ENCODE measurements around the gene BCR. TPM values are rescaled to one million over a fixed set of nuclear protein-coding genes. Genes with fewer than 3 reads are reported as not detected.

The BCR gene
- total RNA-seq, 1 donor from 2014 or later = 78.3 TPM

DNA sequence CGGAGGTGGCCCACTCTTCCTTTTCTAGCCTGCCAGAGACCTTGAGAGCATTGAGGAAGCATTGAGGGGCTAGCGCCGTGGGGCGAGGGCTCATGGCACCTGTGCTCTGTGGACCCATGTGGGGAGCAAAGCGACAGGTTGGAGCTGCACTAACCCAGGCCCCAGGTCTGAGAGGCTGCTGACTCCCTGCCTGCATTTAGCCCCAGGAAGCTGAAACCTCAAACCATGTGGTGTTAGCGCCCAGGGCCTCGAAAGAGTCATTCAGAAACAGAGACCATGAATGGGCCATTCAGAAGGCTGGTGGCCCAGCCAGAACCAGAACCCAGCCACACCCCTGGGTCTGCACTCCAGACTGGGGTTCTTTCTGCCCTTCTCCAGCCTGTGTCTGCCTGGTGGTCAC, 88.6 kb downstream of the BCR start:
- no peak overlapping the region for H3K27ac ChIP-seq
- H3K4me3 ChIP-seq = no peak overlapping the region
- TF ChIP-seq, protein P1, sequence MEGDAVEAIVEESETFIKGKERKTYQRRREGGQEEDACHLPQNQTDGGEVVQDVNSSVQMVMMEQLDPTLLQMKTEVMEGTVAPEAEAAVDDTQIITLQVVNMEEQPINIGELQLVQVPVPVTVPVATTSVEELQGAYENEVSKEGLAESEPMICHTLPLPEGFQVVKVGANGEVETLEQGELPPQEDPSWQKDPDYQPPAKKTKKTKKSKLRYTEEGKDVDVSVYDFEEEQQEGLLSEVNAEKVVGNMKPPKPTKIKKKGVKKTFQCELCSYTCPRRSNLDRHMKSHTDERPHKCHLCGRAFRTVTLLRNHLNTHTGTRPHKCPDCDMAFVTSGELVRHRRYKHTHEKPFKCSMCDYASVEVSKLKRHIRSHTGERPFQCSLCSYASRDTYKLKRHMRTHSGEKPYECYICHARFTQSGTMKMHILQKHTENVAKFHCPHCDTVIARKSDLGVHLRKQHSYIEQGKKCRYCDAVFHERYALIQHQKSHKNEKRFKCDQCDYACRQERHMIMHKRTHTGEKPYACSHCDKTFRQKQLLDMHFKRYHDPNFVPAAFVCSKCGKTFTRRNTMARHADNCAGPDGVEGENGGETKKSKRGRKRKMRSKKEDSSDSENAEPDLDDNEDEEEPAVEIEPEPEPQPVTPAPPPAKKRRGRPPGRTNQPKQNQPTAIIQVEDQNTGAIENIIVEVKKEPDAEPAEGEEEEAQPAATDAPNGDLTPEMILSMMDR (IDR thresholded peaks at IDR 0.05) = no peak
- ATAC-seq (no peak), DNase-seq (no peak)
- H3K9me3 ChIP-seq = no peaks in the 10 kb centered on the region
- no peaks in the 10 kb centered on the region for H3K4me1 ChIP-seq
- H3K36me3 ChIP-seq = peaks cover 67% of the 10 kb centered on the region
- intact Hi-C loops (cut with DNase I) = no loop called here
- H3K27me3 ChIP-seq = no peaks in the 10 kb centered on the region

DNA sequence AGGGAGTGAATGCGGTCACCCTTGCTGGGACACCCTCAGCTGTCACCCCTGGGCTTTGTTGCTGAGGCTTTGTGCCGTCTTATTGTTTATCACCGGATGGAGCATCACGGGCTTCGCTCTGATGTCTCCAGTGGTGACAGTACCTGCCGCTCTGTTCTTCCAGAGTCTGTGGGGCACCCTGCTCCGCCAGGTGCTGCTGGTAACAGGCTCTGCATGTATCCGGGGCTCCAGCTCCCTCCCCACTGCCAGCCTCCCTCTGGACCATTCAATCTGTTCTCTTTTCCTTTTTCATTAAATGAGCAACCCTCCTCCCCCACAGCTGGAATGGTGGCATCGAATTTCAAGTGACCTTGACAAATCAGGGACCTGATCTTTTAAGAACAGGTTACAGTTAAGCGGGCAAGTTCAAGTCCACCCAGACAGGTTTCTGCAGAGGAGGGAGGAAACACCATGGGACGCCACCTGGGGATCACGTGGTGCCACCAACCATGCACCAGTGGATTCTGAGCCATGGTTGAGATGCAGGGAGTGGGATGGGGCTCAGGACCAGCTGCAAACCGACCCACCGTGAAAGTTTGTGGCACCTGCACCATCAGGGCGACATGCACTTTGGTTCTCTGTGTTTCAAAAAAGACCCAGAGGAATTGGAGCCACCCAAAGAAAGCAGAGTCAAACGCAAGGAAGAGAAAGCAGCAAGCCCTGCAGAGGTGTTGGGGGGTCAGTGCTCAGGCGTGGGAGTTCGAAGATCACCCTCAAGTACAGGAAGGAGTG, 89.3 kb downstream of the BCR start:
- H3K27me3 ChIP-seq = no peaks in the 10 kb centered on the region
- H3K9me3 ChIP-seq = no peaks in the 10 kb centered on the region
- ATAC-seq = no peak
- peaks cover 67% of the 10 kb centered on the region for H3K36me3 ChIP-seq
- no peak for DNase-seq
- TF ChIP-seq, protein P1 (IDR thresholded peaks at IDR 0.05) = no peak
- no peak overlapping the region for H3K4me3 ChIP-seq
- intact Hi-C loops (cut with DNase I) = no loop called here
- H3K27ac ChIP-seq = no peak overlapping the region
- H3K4me1 ChIP-seq = no peaks in the 10 kb centered on the region

DNA sequence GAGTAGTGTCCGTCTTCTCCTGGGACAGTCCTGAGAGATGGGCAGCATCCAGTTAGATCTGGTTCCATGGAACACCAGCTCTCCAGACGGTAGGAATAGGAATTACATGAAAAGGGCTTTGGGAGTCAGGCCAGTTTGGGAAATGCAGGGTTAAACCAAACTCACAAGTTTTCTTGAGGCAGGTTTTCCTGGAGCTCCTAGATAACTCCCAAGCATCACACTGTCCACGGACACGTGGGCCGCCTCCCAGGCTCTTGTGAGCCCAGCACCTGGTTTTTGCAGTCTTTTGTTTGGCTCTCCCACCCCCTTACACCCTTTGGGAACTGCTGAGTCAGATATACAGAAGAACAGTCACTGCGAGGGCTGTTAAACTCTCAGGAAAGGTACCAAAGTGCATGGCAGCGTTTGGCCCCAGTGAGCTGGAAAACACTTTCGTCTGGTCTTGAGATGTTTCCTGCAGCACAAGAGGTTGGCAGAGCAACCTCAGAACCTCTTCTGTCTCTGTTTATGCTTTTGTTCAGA, 90.0 kb downstream of the BCR start:
- intact Hi-C loops (cut with DNase I) = no loop called here
- H3K27me3 ChIP-seq = no peaks in the 10 kb centered on the region
- no peak for DNase-seq
- TF ChIP-seq, protein P1 (IDR thresholded peaks at IDR 0.05) = no peak
- no peak overlapping the region for H3K4me3 ChIP-seq
- ATAC-seq = peak; percentile 15
- H3K9me3 ChIP-seq = no peaks in the 10 kb centered on the region
- H3K27ac ChIP-seq = no peak overlapping the region
- no peaks in the 10 kb centered on the region for H3K4me1 ChIP-seq
- H3K36me3 ChIP-seq = peaks cover 67% of the 10 kb centered on the region

DNA sequence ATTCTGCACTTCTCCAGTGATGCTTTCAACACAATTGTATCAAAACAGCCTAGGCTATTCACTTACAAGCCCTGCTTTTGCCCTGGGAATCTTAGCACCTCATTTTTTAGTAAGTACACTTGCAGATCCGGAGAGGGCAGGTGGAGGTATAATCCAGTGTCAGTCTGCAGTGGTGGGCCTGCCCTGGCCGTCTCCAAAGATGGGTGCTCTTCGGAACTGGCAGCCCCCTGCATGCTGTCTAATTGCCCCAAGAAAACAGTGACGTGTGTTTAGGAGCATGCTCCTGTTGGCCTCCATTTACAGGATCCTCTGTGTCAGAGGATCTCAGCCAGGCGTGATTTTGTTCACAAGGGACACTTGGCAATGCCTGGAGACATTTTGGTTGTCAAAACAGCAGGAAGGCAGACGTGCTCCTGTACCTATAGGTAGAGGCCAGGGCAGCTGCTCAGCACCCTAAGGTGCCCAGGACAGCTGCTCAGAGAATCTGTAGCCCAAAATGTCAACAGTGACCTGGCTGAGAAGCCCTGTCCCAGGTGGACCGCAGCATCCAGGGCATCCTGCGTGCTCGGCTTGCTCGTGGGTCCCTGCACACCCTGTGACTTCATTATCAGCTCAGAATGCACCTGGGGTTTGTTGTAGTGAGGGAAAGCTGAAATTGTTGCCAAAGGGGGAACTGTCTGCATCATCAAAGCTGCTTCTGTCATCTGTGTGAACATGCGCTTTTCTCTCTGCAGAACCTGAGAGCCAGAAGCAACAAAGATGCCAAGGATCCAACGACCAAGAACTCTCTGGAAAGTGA, 90.7 kb downstream of the BCR start:
- intact Hi-C loops (cut with DNase I) = no loop called here

DNA sequence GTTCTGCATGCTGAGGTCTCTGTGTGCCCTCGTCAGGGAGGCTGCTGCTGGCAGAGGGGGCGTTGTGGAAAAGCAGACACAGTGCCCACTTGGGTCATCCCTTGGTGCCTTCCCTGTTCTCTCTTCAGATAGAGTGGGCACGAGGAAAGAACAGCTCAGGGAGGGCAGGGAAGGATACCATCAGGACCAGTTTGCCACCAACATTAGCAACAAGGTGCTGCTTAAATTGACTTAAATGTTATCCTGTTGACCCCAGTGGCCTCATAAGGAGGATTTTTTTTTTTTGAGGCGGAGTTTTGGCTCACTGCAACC, 91.2 kb downstream of the BCR start:
- Histone ChIP-seq H3K27me3 (no peaks in the 10 kb centered on the region), H3K4me1 (no peaks in the 10 kb centered on the region), H3K4me3 (no peak overlapping the region), H3K9me3 (no peaks in the 10 kb centered on the region), H3K36me3 (peaks cover 76% of the 10 kb centered on the region), H3K27ac (no peak overlapping the region)
- TF ChIP-seq, protein P1 (IDR thresholded peaks at IDR 0.05) = no peak
- no peak for ATAC-seq
- no peak for DNase-seq
- intact Hi-C loops (cut with DNase I) = no loop called here

More for the DNA sequence above, 90.7 kb downstream of the BCR start:
- no peaks in the 10 kb centered on the region for H3K4me1 ChIP-seq
- ATAC-seq (no peak), DNase-seq (no peak)
- H3K36me3 ChIP-seq = peaks cover 73% of the 10 kb centered on the region
- TF ChIP-seq, protein P1 (IDR thresholded peaks at IDR 0.05) = no peak
- no peaks in the 10 kb centered on the region for H3K9me3 ChIP-seq
- H3K27ac ChIP-seq = no peak overlapping the region
- no peaks in the 10 kb centered on the region for H3K27me3 ChIP-seq
- no peak overlapping the region for H3K4me3 ChIP-seq

Data from upper lobe of right lung (tissue), 1 donor.